22Rv1 (cell line): Measurements from ENCODE around the gene NSMCE3.

ENCODE experiments used
- CTCF ChIP-seq: fragments of 450-650 bp; IDR thresholded peaks from 2 replicates; pipeline ENCODE4 v1.5.1; 2017; ENCODE audit warnings: mild to moderate bottlenecking
- ZFX ChIP-seq: fragments of 450-650 bp; IDR thresholded peaks from 2 replicates; pipeline ENCODE4 v1.6.1; 2017; ENCODE audit warnings: antibody characterized with exemption, borderline replicate concordance

GRCh38 chr15:29216955-29217354 lies 52.7 kb downstream of the NSMCE3 start:
- TF ChIP-seq CTCF (no peak), ZFX (no peak)
